Hematopoietic multipotent progenitor cell treated with erythropoietin and hydrocortisone succinate and interleukin-3 and kit ligand, for 6 days (in vitro differentiated cells): ENCODE data around the gene CLEC9A.

Source experiments
- DNase-seq: peaks from one replicate; pipeline ENCODE4 v3.0.0-alpha.2; 2015

CLEC9A gene

GRCh38 chr12:10113075-10113474, 82.6 kb downstream of the CLEC9A start:
- no peak for DNase-seq

- no peak for DNase-seq
Measured at GRCh38 chr12:10113920-10114319, 83.4 kb downstream of the CLEC9A start.

GRCh38 chr12:10115311-10115710, 84.8 kb downstream of the CLEC9A start:
- no peak for DNase-seq
